ENCODE results near the gene TESK2. TPM values are rescaled to one million over a fixed set of nuclear protein-coding genes. Genes with fewer than 3 reads are reported as not detected.

The TESK2 gene
- total and polyA plus RNA-seq, 2 of the 13 experiments (the other 11 are each of a cell fraction or from before 2014, with no cell fraction given): 5.5 to 9.6 TPM

DNA sequence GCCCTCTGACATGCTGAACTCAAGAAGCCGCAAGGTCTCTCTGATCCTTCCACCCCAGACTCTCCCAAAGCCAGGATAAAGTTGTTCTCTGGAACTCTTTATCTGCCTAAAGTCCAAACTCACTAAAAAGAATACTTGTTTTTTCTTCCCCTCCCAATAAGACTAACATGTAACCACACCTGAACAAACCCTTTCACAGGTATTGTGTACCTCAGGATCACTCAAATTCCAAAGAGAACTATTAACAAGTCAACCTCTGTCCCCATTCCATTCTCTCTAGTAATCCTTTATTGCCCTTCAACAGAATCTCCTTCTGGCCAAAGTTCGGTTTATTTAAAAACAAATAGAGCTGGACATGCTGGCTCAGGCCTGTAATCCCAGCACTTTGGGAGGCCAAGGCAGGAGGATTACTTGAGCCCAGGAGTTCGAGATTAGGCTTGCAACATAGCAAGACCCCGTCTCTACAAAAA lies 155.1 kb downstream of the TESK2 start (continued):
- TF ChIP-seq AHDC1 (CRISPR knock-in tag; IDR thresholded peaks at IDR 0.05; ENCODE audit: borderline replicate concordance) (peak; percentile 70; the same call in 1 of the 2 replicates), GTF3A (CRISPR knock-in tag; conservative IDR thresholded peaks at IDR 0.05) (no peak), SAP130 (CRISPR knock-in tag; IDR thresholded peaks at IDR 0.05; ENCODE audit: low read depth) (peak; percentile 70), DBP (CRISPR knock-in tag; IDR thresholded peaks at IDR 0.05; ENCODE audit: not compliant biosample characterization) (no peak), HDAC1 (CRISPR knock-in tag; IDR thresholded peaks at IDR 0.05) (peak; percentile 70), THAP11 (CRISPR knock-in tag; IDR thresholded peaks at IDR 0.05) (peak; percentile 44; the same call in 1 of the 2 replicates), ATF7-NPFF (CRISPR knock-in tag; IDR thresholded peaks at IDR 0.05; ENCODE audit: low read depth) (no peak), ZNF275 (CRISPR knock-in tag; IDR thresholded peaks at IDR 0.05; ENCODE audit: borderline replicate concordance) (no peak), ZNF589 (CRISPR knock-in tag; conservative IDR thresholded peaks at IDR 0.05) (no peak), GABPA (IDR thresholded peaks at IDR 0.05; ENCODE audit: low read depth, low read length) (no peak), GABPA (CRISPR knock-in tag; IDR thresholded peaks at IDR 0.05; ENCODE audit: low read depth) (peak; percentile 46; the same call in 1 of the 2 replicates), KAT2B (IDR thresholded peaks at IDR 0.05; ENCODE audit: borderline replicate concordance, low read depth, low read length) (no peak), CHD4 (IDR thresholded peaks at IDR 0.05; ENCODE audit: borderline replicate concordance, low read length) (peak; percentile 43; the same call in 1 of the 2 replicates), MATR3 (CRISPR knock-in tag; IDR thresholded peaks at IDR 0.05) (no peak), FOXA1 (IDR thresholded peaks at IDR 0.05) (no peak), FOXA1 (CRISPR knock-in tag; IDR thresholded peaks at IDR 0.05) (peak; percentile 16; the same call in 1 of the 2 replicates), SALL1 (CRISPR knock-in tag; IDR thresholded peaks at IDR 0.05) (peak; percentile 68; the same call in 1 of the 2 replicates), PAXIP1 (CRISPR knock-in tag; conservative IDR thresholded peaks at IDR 0.05) (peak; percentile 91)
- TF ChIP-seq, protein P1, sequence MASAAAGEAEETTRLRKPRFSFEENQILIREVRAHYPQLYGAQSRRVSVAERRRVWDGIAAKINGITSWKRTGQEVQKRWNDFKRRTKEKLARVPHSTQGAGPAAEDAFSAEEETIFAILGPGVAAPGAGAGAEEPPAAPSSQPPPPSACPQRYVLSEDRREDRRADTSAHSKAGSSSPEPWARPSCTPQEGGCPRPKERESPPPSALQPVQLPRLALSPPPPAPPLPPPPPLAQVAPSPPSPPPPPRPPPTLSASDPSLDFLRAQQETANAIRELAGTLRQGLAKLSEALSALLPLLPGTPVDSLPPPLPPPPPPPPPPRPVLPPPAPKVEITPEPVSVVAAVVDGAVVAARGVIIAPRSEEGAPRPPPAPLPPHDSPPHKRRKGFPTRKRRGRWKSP (CRISPR knock-in tag; IDR thresholded peaks at IDR 0.05): no peak
